Superior temporal gyrus (tissue), 1 donor: Measurements from ENCODE around the gene ZYG11A.

Experiments
- DNase-seq: peaks from one replicate; pipeline ENCODE4 v3.0.0-alpha.2; 2016; ENCODE audit errors: extremely low spot score

ZYG11A gene

DNA sequence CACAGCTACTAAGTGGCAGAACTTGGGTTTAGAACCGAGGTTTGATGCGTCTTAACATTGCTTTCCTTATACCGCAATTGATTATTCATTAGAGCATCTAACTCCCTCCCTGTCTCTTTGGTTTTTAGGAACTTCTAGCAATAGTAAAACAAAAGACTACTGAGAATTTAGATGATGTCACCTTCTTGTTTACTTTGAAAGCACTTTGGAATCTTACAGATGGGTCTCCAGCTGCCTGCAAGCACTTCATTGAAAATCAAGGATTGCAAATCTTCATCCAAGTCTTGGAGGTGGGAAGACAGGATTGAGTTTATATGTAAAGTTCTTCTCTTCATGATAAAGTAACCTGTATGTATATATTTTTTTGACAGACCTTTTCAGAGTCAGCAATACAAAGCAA, 35.0 kb downstream of the ZYG11A start:
- DNase-seq: no peak

DNA sequence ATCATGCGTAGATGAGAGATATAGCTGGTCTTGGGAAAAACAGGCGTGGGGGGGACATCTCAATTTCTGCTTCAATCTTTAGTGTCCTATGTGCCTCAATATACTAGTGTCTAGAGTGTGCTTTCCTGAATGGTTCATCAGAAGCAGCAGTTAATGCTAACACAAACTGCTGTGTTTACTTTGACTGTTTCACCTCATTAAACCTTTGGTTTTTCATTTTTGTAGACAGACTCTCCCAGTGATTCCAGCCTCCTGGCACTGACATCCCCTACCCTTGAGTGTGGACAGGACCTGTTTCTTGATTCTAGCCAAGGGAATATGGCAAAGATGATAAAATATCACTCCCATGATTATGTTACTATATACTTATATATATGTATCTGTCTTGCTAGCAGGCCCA, 37.6 kb downstream of the ZYG11A start:
- no peak for DNase-seq

DNA sequence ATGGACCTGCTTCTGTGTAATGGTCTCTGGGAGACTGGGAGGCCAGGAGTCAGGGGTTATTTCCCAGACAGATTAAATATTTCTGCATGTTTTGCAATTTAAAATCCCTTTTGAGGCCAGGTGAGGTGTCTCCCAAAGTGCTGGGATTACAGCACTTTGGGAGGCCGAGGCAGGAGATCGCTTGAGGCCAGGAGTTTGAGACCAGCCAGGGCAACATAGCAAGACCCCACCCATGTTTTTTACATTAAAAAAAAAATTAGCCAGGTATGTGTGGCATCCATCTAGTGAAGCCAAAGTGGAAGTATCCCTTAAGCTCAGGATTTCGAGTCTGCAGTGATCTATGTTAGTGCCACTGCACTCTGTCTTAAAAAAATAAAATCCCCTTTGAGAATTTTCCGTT, 44.9 kb downstream of the ZYG11A start:
- no peak for DNase-seq

DNA sequence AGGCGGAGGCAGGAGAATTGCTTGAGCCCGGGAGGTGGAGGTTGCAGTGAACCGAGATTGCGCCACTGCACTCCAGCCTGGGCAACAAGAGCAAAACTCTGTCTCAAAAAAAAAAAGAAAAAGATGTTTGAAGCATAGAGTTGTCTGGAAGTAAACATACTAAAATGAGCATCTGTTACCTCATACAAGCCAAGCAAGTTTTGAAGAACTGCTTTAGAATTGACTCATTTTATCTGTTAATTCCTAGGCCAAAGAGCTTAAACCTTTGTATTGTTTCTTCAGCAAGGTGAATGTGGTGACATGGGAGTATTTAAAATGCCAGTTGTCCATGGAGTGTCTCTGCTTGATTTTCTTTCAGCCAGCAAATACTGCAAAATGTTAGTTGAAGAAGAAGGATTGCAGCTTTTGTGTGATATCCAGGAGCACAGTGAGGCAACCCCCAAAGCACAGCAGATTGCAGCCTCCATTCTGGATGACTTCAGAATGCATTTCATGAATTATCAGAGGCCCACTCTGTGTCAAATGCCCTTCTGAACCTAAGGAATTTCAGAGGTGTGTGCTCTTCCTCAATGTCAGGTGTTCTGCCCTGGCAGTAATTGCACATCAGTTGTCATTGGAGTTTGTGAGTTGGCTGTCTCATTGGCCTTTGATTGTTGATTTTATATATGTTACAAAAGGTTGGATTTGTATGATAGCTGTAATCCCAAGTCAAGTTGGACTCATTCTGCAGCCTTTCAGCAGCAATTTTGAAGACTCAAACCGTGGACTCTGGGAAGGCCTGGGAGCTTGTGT, 50.1 kb downstream of the ZYG11A start:
- no peak for DNase-seq

DNA sequence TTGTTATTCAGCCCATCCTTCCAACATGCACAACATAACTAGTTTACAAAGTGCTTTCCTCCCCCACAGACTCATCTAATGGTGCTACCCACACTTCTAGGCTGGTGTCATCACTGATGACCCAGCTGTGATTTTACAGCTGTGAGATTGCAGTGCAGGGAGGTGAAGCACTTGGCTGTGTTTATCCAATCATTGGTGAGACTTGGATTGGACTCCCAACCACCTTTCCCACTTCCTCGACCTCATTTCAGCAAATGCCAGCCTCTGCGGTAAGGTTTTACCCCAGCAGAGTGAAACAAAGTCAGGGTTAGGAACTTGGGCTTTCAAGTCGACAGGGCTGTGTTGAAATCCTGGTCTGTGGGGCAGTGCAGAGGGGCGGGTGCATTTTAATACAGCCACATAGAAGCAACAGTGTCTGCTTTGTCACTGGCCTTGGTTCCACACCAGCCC, 56.9 kb downstream of the ZYG11A start:
- no peak for DNase-seq

DNA sequence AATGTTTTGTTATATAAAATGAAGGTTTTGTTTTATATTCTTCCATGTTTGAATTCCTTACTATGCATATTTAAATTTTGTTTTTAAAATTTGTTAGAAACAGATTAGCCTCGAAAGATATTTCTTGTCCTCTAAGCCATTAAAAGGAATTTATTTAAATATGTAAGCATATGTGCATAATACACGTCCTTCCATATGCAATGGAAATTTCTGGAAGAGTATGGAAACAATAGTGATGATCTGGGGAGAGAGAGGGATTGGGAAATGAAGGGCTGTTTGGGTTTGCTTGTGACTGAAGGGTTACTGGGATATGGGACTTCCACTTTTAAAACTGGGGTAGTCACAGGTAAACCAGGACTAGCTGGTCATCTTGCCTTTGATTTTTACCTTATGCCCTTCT, 57.8 kb downstream of the ZYG11A start:
- no peak for DNase-seq

DNA sequence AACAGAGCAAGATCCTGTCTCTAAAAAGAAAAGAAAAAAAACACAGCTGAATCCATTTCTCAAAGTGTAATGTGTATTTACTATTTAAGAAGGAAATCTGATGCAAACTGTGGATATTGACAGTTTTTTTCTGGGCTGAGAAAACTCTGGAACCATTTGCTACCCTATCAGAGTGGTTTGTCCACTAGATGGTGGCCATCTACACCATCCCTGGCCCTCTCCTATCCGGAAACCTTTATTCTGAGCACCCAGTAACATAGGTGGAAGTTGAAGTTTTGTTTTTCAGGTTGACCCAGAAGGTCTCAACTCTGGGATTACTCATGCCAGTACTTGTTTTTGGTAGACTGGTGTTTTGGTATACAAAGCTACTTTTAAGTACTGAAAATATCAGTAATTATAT, 58.8 kb downstream of the ZYG11A start:
- no peak for DNase-seq

DNA sequence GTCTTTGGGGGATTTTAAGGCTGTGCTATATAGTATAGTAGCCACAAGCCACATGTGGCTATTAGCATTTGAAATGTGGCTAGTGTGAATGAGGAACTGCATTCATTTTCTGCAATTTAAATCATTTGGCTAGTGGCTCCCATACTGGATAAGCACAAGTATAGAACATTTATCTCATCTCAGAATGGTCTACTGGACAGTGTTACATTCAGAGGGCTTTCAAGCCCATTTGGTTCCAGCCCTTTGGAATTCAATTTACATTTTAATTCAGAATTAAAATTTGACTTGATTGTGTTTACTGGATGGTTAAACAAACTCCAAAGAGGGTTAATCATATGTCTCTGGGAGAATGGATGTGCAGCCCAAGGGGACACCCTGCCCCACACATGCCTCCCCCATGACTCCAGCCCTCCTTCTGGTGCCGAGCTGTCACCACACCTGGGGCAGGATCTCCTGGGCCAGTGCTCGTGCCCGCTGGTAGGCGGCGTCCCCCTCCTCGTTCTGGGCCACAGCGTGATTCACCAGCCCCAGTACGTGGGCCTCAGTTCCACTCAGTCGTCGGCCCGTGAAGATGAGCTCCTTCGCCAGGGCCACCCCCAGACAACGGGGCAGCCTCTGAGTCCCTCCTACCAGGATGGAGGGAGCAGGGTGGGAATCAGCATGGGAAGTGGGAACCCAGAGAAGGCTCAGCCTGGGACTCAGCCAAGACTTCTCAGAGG, 61.8 kb downstream of the ZYG11A start:
- no peak for DNase-seq

DNA sequence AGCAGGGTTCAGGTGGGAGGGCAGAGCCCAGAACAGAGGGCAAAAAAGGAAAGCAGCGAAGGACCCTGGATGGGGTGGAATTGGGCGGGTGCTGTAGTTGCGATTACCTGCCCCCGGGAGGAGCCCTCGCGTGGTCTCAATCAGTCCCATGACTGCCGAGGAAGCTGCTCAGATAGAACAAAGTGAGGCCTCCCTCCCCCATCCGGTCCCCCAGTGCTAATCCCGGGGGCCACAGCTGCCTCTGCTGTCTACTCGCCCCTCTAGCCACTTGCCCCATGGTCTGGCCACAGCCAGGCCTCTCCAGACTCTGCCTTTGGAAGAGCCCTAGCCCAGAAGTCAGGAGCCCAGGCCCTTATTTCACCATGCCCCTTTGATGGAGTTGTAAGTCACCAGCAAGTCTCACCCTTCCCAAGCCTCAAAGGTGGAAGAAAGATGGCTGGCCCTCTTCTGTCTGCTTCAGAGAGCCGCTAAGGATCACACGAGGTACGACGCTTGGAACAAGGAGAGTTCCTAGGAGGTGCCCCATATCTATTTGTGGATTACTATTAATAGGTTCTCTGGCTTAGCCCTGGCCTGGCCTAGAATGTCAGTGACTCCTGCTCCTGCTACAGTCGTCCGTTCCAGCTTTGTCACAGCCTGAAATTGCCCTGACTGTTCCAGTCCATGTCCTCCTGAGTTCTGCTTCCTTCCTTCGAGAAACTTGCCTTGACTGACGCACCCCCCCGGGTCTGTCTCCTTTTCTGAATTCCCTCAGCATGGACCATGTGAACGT, 62.6 kb downstream of the ZYG11A start:
- DNase-seq: no peak

DNA sequence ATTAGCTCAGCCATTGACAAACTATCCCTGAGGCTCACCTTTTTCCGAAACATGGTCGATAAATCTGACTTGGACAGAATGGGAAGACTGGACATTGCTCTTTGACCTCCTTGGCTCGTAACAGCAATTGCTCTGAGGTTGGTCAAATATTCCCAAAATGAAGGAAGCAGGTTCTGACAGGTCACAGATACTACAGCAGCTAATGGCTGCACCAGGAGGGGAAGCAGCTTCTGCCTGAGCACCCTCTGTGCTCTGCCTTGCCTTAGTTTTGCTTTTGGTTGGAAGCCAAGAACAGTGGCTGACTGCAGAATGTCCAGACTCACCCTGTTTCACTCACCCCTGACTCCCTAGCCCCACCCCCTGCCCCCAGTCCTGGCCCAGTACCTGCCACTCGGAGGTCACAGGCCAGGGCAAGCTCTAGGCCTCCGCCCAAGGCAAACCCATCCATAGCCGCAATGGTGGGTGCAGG, 63.6 kb downstream of the ZYG11A start:
- no peak for DNase-seq

DNA sequence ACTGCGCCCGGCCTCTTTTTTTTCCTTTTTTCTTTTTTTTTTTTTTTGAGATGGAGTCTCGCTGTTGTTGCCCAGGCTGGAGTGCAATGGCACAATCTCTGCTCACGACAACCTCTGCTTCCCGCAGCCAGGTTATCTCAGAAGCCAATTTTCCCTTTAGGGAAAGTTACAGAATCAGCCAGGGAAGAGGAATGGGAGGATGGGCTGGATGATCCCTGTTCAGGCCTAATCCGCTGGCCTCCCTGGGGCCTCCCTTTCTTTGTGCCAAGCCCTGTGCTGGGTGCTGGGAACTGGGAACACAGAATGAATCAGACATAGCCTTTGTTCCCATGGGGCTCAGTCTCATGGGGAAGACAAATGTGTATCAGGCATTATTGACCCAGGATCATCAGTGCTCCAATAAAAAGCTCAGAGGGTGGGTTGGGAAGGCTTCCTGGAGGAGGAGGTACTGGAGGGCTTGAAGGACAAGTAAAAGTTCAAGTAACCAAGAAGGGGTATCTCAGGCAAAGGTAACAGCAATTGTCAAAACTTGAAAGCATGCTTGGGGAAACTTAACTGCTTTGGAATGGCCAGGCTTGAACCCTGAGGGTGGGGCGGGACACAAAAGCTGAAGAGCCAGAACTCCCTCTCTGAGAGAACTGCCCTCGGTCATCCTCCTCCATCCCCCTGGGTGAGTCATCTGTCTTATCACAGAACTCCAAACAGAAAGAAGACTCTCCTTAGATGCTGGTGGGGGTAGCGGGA, 64.7 kb downstream of the ZYG11A start:
- no peak for DNase-seq

DNA sequence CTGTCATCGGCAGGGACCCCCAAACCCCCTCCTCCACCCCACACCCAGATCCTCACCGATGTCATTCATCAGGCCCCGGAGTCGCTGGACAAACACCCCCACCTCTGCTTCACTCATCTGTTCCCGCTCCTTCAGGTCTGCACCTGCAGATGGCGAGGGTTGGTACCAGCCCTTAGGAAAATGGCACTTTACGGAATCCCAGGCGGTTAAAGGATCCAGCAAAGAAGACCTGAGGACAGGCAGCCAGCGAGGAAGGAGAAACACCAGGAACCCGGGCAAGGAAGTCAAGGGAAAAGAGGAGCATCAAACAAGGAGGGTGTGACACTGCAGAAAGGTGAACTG, 65.2 kb downstream of the ZYG11A start:
- DNase-seq: no peak

DNA sequence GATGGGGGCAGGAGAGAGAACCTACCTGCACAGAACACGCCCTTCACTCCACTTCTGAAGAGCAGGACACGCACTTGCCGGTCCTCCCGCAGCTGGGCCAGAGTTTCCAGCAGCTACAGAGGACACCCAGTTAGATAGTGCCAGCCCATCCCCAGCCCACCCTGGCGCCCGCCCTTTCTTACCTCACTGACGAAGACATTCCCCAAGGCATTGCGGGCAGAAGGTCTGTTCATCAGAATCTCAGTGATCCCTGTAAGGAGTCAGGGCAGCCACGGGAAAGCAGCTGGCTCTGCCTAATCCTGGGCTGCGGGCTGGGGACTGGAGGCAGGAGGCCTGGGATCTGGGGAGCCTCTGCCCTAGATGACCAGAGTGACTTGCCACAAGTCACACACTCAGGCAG, 69.0 kb downstream of the ZYG11A start:
- no peak for DNase-seq

DNA sequence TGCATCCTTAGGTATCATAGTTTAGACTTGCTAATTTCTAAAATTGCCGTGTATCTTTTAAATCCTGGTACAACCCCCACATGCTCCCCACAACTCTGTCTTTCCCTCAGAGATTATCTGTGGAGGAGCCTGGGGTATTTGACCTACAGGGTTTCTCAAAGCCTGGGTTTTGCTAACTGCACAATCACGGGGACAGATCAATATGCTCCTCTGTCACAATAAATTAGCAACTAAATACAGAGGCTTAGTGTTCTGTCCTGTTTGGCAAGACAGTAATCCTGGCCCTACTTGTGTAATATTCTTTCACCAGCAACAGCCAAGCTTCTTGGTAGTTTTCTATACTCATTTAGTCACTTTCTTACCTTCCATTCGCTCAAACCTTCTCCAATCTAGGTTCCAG, 70.5 kb downstream of the ZYG11A start:
- no peak for DNase-seq

DNA sequence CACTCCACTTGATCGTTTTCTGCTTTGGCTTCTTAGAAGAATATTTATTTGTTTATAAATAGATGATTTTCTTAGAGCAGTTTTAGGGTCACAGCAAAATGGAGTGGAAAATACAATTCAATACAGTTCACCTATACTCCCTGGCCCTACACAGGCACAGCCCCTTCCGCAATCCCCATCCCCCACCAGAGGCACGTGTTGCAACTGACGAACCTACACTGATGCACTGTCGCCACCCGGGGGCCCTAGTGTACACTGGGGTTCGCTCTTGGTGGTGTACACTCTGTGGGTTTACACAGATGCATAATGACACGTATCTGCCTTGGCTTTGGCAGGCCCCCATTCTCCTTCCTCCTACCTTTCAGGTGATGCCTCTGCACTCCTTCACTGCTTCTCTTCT, 71.0 kb downstream of the ZYG11A start:
- DNase-seq: no peak

DNA sequence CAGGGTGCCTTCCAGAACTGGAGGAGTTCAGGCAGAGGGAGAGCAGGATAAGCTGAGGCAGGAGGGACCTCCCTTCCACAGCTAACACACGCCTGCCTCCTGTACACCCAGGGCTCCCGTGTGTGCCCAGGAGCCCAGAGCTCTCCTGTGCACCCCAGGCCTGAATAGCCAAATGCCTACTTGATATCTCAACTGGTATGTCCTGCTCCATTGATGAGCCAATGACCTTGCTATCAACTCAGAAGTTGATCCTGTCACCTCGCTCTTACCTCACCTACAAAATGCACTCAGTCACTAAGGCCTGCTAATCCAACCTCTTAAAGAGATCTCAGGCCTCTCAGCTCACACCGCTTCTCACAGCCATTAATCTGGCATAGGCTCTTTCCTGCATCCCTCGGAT, 71.9 kb downstream of the ZYG11A start:
- no peak for DNase-seq

DNA sequence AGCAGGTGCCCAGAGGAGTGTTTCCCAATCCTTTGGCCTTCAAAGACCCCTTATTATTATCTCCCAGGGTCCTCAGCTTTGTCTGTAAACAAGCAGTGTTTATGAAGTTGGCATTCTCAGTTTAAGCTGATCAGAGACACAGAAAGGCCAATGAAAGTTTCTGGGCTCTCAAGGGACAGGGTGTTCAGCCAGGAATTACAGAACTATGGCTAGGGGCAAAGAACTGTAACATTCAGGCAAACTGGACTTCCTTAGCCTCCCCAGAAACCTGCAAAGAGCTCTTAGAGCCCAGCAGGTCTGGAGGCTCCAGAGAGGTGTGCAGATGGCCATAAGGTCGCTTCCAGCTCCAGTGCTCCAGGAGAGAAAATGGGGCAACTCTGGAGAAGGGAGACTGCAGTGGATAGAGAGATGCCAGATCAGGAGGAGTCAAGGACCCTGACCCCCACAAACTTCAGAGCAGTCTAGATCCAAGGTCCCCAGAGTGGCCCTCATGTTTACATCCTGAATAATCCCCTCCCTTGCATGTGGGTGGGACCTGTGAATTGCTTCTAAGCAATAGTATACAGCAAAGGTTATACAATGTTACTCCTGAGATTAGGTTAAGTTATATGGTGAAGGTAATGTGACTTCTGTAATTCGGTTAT, 72.8 kb downstream of the ZYG11A start:
- no peak for DNase-seq

DNA sequence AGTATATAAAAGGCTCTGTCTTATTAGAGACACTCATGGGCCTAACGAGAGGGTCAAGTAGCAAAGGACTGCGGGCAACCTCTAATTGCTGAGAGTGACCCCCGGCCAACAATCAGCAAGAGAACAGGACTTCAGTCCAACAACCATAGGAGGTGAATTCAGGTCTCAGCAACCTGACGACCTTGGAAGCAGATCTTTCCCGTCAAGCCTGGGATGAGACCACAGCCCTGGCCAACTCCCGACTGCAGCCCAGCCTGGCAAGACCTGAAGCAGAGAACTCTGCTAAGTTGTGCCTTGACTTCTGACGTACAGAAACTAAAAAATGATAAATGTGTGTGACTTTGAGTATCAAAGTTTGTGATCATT, 73.3 kb downstream of the ZYG11A start:
- DNase-seq: no peak

DNA sequence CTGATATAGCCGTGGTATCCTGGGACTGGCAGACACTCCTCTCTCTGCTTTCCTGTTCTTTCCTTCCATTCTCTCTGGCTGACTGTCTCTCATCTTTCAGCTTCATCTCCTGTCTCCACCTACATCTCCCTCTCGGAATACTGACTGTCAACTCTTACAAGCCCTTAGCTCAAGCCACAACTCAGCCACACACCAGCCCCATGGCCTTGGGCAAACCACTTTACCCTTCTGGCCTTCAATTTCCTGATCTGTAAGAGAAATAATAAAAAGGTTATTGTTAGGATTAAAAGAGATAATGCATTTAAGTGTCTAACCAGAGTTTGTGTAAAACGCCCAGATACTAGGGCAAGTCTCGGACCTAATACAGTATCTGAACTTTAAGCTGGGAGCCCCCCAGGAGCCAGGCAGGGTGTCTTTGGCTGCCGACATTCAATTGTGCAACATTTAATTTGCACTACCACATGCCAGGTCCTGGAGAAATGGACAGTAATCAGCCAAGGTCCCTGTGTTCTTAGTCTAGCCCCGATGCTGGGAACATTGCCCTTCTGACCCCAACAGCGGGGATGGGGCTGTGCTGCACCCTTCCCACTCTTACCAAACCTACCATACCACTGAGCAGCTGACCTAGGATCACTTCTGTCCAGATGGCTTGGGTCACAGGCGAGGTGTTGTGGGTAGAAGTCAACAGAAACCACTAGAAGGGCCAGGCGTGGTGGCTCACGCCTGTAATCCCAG, 73.8 kb downstream of the ZYG11A start:
- DNase-seq: no peak

DNA sequence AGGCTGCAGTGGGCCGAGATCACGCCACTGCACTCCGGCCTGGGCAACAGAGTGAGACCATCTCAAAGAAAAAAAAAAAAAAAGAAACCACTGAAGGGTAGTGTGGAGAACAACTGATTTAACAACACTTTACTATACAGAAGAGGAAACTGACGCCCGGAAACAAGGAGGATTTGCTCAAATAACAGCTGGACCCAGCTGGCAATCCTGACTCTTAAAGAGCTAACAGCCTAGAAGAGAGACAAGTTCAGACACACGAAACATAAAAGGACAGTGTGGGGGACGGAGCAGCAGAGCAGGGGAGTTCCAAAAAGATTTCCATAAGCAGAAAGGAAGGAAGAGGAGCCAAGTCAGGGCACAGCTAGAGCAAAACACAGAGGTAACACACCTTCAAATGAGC, 74.6 kb downstream of the ZYG11A start:
- no peak for DNase-seq

DNA sequence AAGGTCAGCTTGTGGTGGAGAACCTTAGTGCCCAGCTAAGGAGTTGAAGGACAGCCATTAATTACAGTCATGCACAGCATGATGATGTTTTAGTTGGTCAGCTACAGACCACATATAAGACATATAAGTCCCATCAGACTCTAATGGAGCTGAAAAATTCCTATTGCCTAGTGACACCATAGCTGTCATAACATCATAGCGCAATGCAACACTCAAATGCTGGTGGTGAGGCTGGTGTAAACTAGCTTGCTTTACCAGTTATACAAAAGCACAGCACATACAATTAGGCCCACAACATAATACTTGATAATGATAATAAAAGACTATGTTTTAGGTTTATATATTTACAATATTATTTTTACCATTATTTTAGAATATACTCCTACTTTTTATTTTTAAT, 75.0 kb downstream of the ZYG11A start:
- DNase-seq: no peak
